K562 (cell line): ENCODE data around the gene HELZ. TPM values are rescaled to one million over a fixed set of nuclear protein-coding genes. Genes with fewer than 3 reads are reported as not detected.

Source experiments
- ATAC-seq: fragments of 200-7000 bp; cut with Tn5 transposase; 3 replicates; pipeline ENCODE4 v1.9.1; 2020; ENCODE audit warnings: moderate library complexity
- BruUV-seq: library from RNA; stranded (reverse); fragments of 400-500 nt; replicated peaks from 2 replicates; lab custom pipeline; 2021; lab: Mats Ljungman, UMichigan
- CTCF ChIA-PET: fragments of 300-600 bp; formaldehyde crosslinking; extraction: SDS; loops from one replicate; lab custom pipeline; 2021; ENCODE audit warnings: low intra/inter-chr PET ratio; lab: Yijun Ruan, JAX
- POLR2A ChIA-PET: fragments of 300-600, 350-650 bp; sonication (Branson Sonifier 250); formaldehyde crosslinking; extraction: SDS; loops from one replicate; lab custom pipeline; 2021; ENCODE audit warnings: antibody characterized with exemption, inconsistent platforms; lab: Yijun Ruan, JAX
- DNase-seq, 4 experiments: peaks; one replicate each; pipeline versions ENCODE4 v3.0.0 to v3.0.0-alpha.2; 2011 to 2018; ENCODE audit warnings: low spot score in 3 of 4, mixed read lengths in 3 of 4; ENCODE audit errors: extremely low read depth in 1 of 4
- FAIRE-seq: peaks from 2 replicates; lab custom pipeline; 2011; peaks lifted over from hg19 to GRCh38; lab: Jason Lieb, UNC
- H2AFZ ChIP-seq: 2 replicates; pipeline ENCODE4 v1.6.0; 2011; ENCODE audit warnings: low read depth, low read length, control low read depth, inconsistent platforms
- H3K27ac ChIP-seq: fragments of 200-600 bp; 3 replicates; pipeline ENCODE4 v1.8.0; 2011; ENCODE audit warnings: low read depth, mild to moderate bottlenecking, control low read depth, inconsistent platforms, low read length, moderate library complexity, mixed read lengths; ENCODE audit errors: extremely low read depth
- H3K27me3 ChIP-seq, 2 experiments: fragments of 300-600 bp in 1 of 2; 2 replicates in 1 of 2; 3 replicates in 1 of 2; pipeline versions ENCODE4 v1.6.0 to v1.8.0; 2011; ENCODE audit warnings: inconsistent platforms in 2 of 2, low read length in 2 of 2, mild to moderate bottlenecking in 1 of 2, mixed read lengths in 1 of 2, moderate library complexity in 1 of 2; ENCODE audit not compliant: control insufficient read depth in 2 of 2, insufficient read depth in 2 of 2
- H3K36me3 ChIP-seq: fragments of 300-600 bp; 3 replicates; pipeline ENCODE4 v1.8.0; 2011; ENCODE audit warnings: mild to moderate bottlenecking, low read length, inconsistent platforms; ENCODE audit not compliant: control insufficient read depth, insufficient read depth
- H3K4me1 ChIP-seq, 2 experiments: fragments of 200-600 bp in 1 of 2; replicated peaks in 1 of 2; 2 replicates in 1 of 2; 3 replicates in 1 of 2; pipeline versions ENCODE4 v1.5.1 to v1.8.0; 2011; ENCODE audit warnings: inconsistent platforms in 2 of 2, low read length in 2 of 2, mild to moderate bottlenecking in 1 of 2, mixed read lengths in 1 of 2, moderate library complexity in 1 of 2; ENCODE audit not compliant: control insufficient read depth in 2 of 2, insufficient read depth in 2 of 2
- H3K4me2 ChIP-seq: 2 replicates; pipeline ENCODE4 v1.6.1; 2011; ENCODE audit warnings: low read length, control low read depth, inconsistent platforms, mixed read lengths; ENCODE audit not compliant: insufficient read depth
- H3K4me3 ChIP-seq: fragments of 200-600 bp; sonication (generic), shearing (Covaris generic); 2 replicates; pipeline ENCODE4 v1.5.1; 2016; ENCODE audit warnings: control low read depth, inconsistent platforms
- H3K79me2 ChIP-seq: fragments of 200-600 bp; 3 replicates; pipeline ENCODE4 v1.8.0; 2011; ENCODE audit warnings: low read length, inconsistent platforms; ENCODE audit not compliant: control insufficient read depth, insufficient read depth
- H3K9ac ChIP-seq, 2 experiments: 2 replicates each; pipeline versions ENCODE4 v1.6.0 to v1.6.1; 2011; ENCODE audit warnings: low read depth in 2 of 2, low read length in 2 of 2, control low read depth in 1 of 2, inconsistent platforms in 1 of 2, mild to moderate bottlenecking in 1 of 2, mixed read lengths in 1 of 2; ENCODE audit not compliant: insufficient read depth in 1 of 2
- H3K9me1 ChIP-seq: one replicate; pipeline ENCODE4 v1.6.0; 2011; ENCODE audit warnings: inconsistent platforms, mild to moderate bottlenecking, low read length, moderate library complexity; ENCODE audit not compliant: control insufficient read depth, insufficient read depth
- H3K9me3 ChIP-seq: replicated peaks from 2 replicates; pipeline ENCODE4 v1.5.1; 2011; ENCODE audit warnings: low read depth, low read length, inconsistent platforms; ENCODE audit not compliant: control insufficient read depth, insufficient read depth
- H4K20me1 ChIP-seq: replicated peaks from 2 replicates; pipeline ENCODE4 v1.6.1; 2011; ENCODE audit warnings: low read length, inconsistent platforms, mixed read lengths; ENCODE audit not compliant: control insufficient read depth, insufficient read depth
- CHD1 ChIP-seq: fragments of 200-600 bp; sonication (generic); IDR thresholded peaks from one replicate; pipeline ENCODE4 v1.6.1; 2012; ENCODE audit warnings: mild to moderate bottlenecking, moderate library complexity, low read length, inconsistent platforms
- L3MBTL2 ChIP-seq: fragments of 450-650 bp; IDR thresholded peaks from 2 replicates; pipeline ENCODE4 v1.6.1; 2016; ENCODE audit warnings: mild to moderate bottlenecking, moderate library complexity
- NR2C1 ChIP-seq, 2 experiments: fragments of 450-650 bp; IDR thresholded peaks; 2 replicates each; pipeline ENCODE4 v1.6.1; 2017; ENCODE audit warnings: mild to moderate bottlenecking in 2 of 2, antibody characterized with exemption in 1 of 2, inconsistent platforms in 1 of 2, missing compliant biosample characterization in 1 of 2, missing genetic modification characterization in 1 of 2
- NR4A1 ChIP-seq, 2 experiments: fragments of 250-450 bp in 1 of 2; fragments of 450-650 bp in 1 of 2; sonication (Bioruptor Pico) in 1 of 2; IDR thresholded peaks; 2 replicates each; pipeline versions ENCODE4 v1.4.0 to v1.6.1; 2016 to 2020; ENCODE audit warnings: mild to moderate bottlenecking in 2 of 2, missing compliant biosample characterization in 1 of 2, missing genetic modification characterization in 1 of 2, moderate library complexity in 1 of 2
- PML ChIP-seq: IDR thresholded peaks from 2 replicates; pipeline ENCODE4 v1.6.1; 2012; ENCODE audit warnings: low read length, inconsistent platforms
- POLR2H ChIP-seq: IDR thresholded peaks from 2 replicates; pipeline ENCODE4 v1.6.1; 2016; ENCODE audit warnings: missing genetic modification characterization, low read depth, mild to moderate bottlenecking, control low read depth, missing compliant biosample characterization, moderate library complexity
- POLR3A ChIP-seq: IDR thresholded peaks from 2 replicates; pipeline ENCODE4 v1.6.1; 2011; ENCODE audit warnings: borderline replicate concordance, mild to moderate bottlenecking, moderate library complexity; ENCODE audit not compliant: insufficient read length, insufficient read depth; ENCODE audit errors: extremely low read depth
- SAP30 ChIP-seq: fragments of 200-600 bp; sonication (generic); IDR thresholded peaks from 2 replicates; pipeline ENCODE4 v1.6.1; 2012; ENCODE audit warnings: borderline replicate concordance, low read depth, mild to moderate bottlenecking, moderate library complexity, low read length, control low read depth, inconsistent platforms; ENCODE audit not compliant: insufficient read depth, poor library complexity, severe bottlenecking
- SP2 ChIP-seq: IDR thresholded peaks from 2 replicates; pipeline ENCODE4 v1.6.1; 2011; ENCODE audit warnings: mild to moderate bottlenecking, low read depth, low read length, moderate library complexity; ENCODE audit not compliant: poor library complexity, severe bottlenecking; ENCODE audit errors: extremely low read depth
- ZNF133 ChIP-seq: fragments of 250-450 bp; sonication (Bioruptor Pico); IDR thresholded peaks from 2 replicates; pipeline ENCODE4 v1.4.0; 2020; ENCODE audit warnings: mild to moderate bottlenecking
- ZNF232 ChIP-seq: sonication (generic); formaldehyde crosslinking; IDR thresholded peaks from 2 replicates; pipeline ENCODE4 v1.8.0; 2022; ENCODE audit warnings: mild to moderate bottlenecking, missing genetic modification reagents
- ZNF311 ChIP-seq: fragments of 250-450 bp; sonication (Bioruptor Pico); IDR thresholded peaks from 2 replicates; pipeline ENCODE4 v1.4.0; 2020; ENCODE audit warnings: mild to moderate bottlenecking, moderate library complexity
- WGBS: fragments of 100-300 bp; shearing (Covaris generic); methylation state at CpG from one replicate; pipeline ENCODE4 v1.1.6; 2016; ENCODE audit warnings: low coverage, mixed read lengths; ENCODE audit not compliant: insufficient coverage; ENCODE audit errors: missing lambda C conversion rate; 5-methylcytosine and 5-hydroxymethylcytosine counted together
- in situ Hi-C: fragments of 300-500 bp; cut with MboI; formaldehyde crosslinking; loops from 4 replicates; pipeline ENCODE4 v1.15.0; 2018; ENCODE audit warnings: inconsistent platforms, mixed read lengths
- intact Hi-C: fragments of 100-400 bp; cut with micrococcal nuclease; formaldehyde crosslinking; loops from 2 replicates; pipeline ENCODE4 v1.14.2; 2022
- polyA plus RNA-seq, 8 experiments: library from polyadenylated mRNA; depleted of rRNA in 4 of 8; stranded (reverse) in 5 of 8; unstranded in 3 of 8; fragments of >200 nt; fragmentation: Nextera tagmentation in 2 of 8; fragmentation: Illumina TruSeq in 1 of 8; extraction: Ambion mirVana in 2 of 8; extraction: Trizol in 1 of 8; gene quantifications; 2 replicates each; pipeline versions ENCODE4 v1.2.1 to v1.2.3, GENCODE V29; 2011 to 2014; ENCODE audit warnings: inconsistent platforms in 1 of 8, missing spikeins in 1 of 8
- total RNA-seq, 7 experiments: library from RNA; depleted of rRNA in 6 of 7; stranded (reverse); fragments of >200 nt in 6 of 7; fragmentation: Illumina TruSeq in 2 of 7; extraction: Trizol in 2 of 7; gene quantifications; 2 replicates each; pipeline versions ENCODE4 v1.2.1 to v1.2.3, GENCODE V29; 2011 to 2021; ENCODE audit warnings: low replicate concordance in 1 of 7
- TF ChIP-seq, protein P1 (sequence below): fragments of 250-450 bp; sonication (Bioruptor Pico); IDR thresholded peaks from 2 replicates; pipeline ENCODE4 v1.8.0; 2022; ENCODE audit warnings: moderate library complexity, mild to moderate bottlenecking, inconsistent platforms
- TF ChIP-seq, protein P2 (sequence below): fragments of 250-450 bp; sonication (Bioruptor Pico); IDR thresholded peaks from 2 replicates; pipeline ENCODE4 v1.5.1; 2021; ENCODE audit warnings: mild to moderate bottlenecking
- TF ChIP-seq, protein P3 (sequence below): fragments of 250-450 bp; sonication (Bioruptor Pico); IDR thresholded peaks from 2 replicates; pipeline ENCODE4 v1.8.0; 2021; ENCODE audit warnings: moderate library complexity, mild to moderate bottlenecking, inconsistent platforms

HELZ gene
- total and polyA plus RNA-seq, 9 of the 15 experiments (the other 6 are each of a cell fraction or from before 2014, with no cell fraction given) = 5.2 to 39.8 (median 17.3) TPM

DNA sequence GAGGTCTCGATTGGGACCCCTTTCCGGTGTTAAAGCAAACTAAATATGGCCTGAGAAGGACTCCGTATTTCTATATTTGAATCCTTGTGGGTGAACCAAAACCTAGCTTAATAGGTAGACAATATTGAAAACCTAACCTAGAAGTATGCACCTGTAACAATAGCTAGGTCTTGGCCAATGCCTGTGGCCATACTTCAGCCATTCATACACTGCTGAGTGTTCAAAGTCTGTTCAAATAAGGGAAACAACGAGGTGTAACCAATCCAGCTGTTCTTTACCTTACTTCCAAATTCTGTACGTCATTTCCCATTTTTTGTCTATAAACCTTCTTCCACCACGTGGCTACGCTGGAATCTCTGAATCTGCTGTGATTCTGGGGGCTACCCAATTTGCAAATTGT, 34.1 kb upstream of the HELZ start (continued):
- TF ChIP-seq CHD1 = no peak

DNA sequence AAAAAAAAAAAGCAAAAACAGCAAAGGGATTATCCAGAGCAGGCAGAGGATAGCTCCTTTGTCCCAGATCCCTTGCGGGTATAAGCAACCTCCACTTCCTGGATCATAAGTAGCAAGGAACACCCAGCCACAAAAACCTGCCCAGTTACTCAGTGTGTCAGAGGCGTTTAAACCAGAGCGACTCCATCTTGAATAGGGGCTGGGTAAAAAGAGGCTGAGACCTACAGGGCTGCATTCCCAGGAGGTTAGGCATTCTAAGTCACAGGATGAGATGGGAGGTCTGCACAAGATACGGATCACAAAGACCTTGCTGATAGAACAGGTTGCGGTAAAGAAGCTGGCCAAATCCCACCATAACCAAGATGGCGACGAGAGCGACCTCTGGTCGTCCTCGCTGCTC, 33.4 kb upstream of the HELZ start:
- Histone ChIP-seq H4K20me1 (no peaks in the 10 kb centered on the region), H3K9ac (no peak overlapping the region), H3K9me1 (no peaks in the 10 kb centered on the region), H3K4me2 (peak overlapping the region; percentile 37; the same call in 1 of the 2 replicates), H2AFZ (peak overlapping the region; percentile 79), H3K79me2 (no peaks in the 10 kb centered on the region), H3K4me3 (no peak overlapping the region), H3K36me3 (no peaks in the 10 kb centered on the region), H3K9me3 (no peaks in the 10 kb centered on the region), H3K27ac (no peak overlapping the region), H3K4me1 (no peaks in the 10 kb centered on the region), H3K27me3 (no peaks in the 10 kb centered on the region)
- CTCF ChIA-PET = no interaction called here
- in situ Hi-C loops = no loop called here
- intact Hi-C loops = loop anchor here (5.0 kb wide), 1 partner anchor 409 kb away; no protein-coding TSS in a partner anchor
- ATAC-seq (no peak), FAIRE-seq (no peak), DNase-seq (no peak)
- POLR2A ChIA-PET = no interaction called here
- 63% methylated on average over 10 of the region's 10 CpGs for WGBS
- BruUV-seq = no TSS peak
- TF ChIP-seq ZNF133 (CRISPR knock-in tag) (no peak), PML (no peak), POLR3A (no peak), NR4A1 (CRISPR knock-in tag; IDR thresholded peaks at IDR 0.05) (no peak), NR4A1 (tag; IDR thresholded peaks at IDR 0.05) (peak; percentile 73; the same call in 1 of the 2 replicates), ZNF311 (CRISPR knock-in tag) (0 out of 2 replicates have a peak, but pooled peaks have one; percentile 36), SP2 (no peak), SAP30 (no peak), ZNF232 (no peak), NR2C1 (IDR thresholded peaks at IDR 0.05) (no peak), NR2C1 (tag; IDR thresholded peaks at IDR 0.05) (peak; percentile 21; the same call in 1 of the 2 replicates), POLR2H (tag) (no peak), L3MBTL2 (no peak)
- TF ChIP-seq, protein P1, sequence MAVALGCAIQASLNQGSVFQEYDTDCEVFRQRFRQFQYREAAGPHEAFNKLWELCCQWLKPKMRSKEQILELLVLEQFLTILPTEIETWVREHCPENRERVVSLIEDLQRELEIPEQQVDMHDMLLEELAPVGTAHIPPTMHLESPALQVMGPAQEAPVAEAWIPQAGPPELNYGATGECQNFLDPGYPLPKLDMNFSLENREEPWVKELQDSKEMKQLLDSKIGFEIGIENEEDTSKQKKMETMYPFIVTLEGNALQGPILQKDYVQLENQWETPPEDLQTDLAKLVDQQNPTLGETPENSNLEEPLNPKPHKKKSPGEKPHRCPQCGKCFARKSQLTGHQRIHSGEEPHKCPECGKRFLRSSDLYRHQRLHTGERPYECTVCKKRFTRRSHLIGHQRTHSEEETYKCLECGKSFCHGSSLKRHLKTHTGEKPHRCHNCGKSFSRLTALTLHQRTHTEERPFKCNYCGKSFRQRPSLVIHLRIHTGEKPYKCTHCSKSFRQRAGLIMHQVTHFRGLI (CRISPR knock-in tag) = no peak
- TF ChIP-seq, protein P2, sequence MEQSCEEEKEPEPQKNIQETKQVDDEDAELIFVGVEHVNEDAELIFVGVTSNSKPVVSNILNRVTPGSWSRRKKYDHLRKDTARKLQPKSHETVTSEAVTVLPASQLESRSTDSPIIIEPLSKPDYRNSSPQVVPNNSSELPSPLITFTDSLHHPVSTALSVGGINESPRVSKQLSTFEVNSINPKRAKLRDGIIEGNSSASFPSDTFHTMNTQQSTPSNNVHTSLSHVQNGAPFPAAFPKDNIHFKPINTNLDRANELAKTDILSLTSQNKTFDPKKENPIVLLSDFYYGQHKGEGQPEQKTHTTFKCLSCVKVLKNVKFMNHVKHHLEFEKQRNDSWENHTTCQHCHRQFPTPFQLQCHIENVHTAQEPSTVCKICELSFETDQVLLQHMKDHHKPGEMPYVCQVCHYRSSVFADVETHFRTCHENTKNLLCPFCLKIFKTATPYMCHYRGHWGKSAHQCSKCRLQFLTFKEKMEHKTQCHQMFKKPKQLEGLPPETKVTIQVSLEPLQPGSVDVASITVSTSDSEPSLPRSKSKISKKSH (CRISPR knock-in tag) = no peak
- TF ChIP-seq, protein P3, sequence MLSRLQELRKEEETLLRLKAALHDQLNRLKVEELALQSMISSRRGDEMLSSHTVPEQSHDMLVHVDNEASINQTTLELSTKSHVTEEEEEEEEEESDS (CRISPR knock-in tag) = no peak
